GM21447 (cell line): ENCODE results near the gene EXOC3L2.
"Not testable (repeated sequence)": the region's sequence is repeated elsewhere in the genome, so short reads cannot be mapped to it uniquely, and the experiment has no call there.

Experiments used
- ATAC-seq: cut with Tn5 transposase; IDR thresholded peaks from one replicate; pipeline ENCODE4 v1.9.1; 2021; ENCODE audit not compliant: unreplicated experiment

The EXOC3L2 gene

GRCh38 chr19:45256836-45257235 is 11.6 kb upstream of the EXOC3L2 start:
- no peak for ATAC-seq

- no peak for ATAC-seq
Measured at GRCh38 chr19:45255611-45256157, 10.5 kb upstream of the EXOC3L2 start.

- no peak for ATAC-seq
Measured at GRCh38 chr19:45254044-45254531, 8.9 kb upstream of the EXOC3L2 start.

- ATAC-seq, result no peak
Measured at GRCh38 chr19:45253396-45254027, 8.3 kb upstream of the EXOC3L2 start.

GRCh38 chr19:45251452-45252354 is 6.5 kb upstream of the EXOC3L2 start:
- ATAC-seq, result no peak

GRCh38 chr19:45250832-45251451 is 5.7 kb upstream of the EXOC3L2 start, which contains the start of gene MARK4:
Gene MARK4 (plus strand): TSS chr19:45251271. CDS start chr19:45251589, 318 bp downstream.
- ATAC-seq, result no peak

- ATAC-seq, result no peak
Measured at GRCh38 chr19:45250216-45250831, 5.1 kb upstream of the EXOC3L2 start.

- no peak for ATAC-seq
Measured at GRCh38 chr19:45249261-45250033, 4.2 kb upstream of the EXOC3L2 start.

- no peak for ATAC-seq
Measured at GRCh38 chr19:45247136-45247535, 1.9 kb upstream of the EXOC3L2 start.

- ATAC-seq, result no peak
Measured at GRCh38 chr19:45245826-45246225, 619 bp upstream of the EXOC3L2 start.

GRCh38 chr19:45244133-45244794 is 943 bp downstream of the EXOC3L2 start:
- no peak for ATAC-seq

GRCh38 chr19:45243144-45243732 is 2.0 kb downstream of the EXOC3L2 start:
- ATAC-seq, result no peak

GRCh38 chr19:45238556-45238955 is 6.7 kb downstream of the EXOC3L2 start:
- no peak for ATAC-seq

- no peak for ATAC-seq
Measured at GRCh38 chr19:45235485-45235884, 9.7 kb downstream of the EXOC3L2 start.

GRCh38 chr19:45234089-45234869 is 10.9 kb downstream of the EXOC3L2 start:
- ATAC-seq, result no peak

GRCh38 chr19:45231891-45232290 is 13.3 kb downstream of the EXOC3L2 start:
- no peak for ATAC-seq

- not testable (repeated sequence) for ATAC-seq
Measured at GRCh38 chr19:45229056-45229455, 16.2 kb downstream of the EXOC3L2 start.

GRCh38 chr19:45224645-45225044 is 20.6 kb downstream of the EXOC3L2 start:
- no peak for ATAC-seq
